GM12874 (cell line): ENCODE data around the gene REX1BD.

Source experiments
- TF ChIP-seq, protein P1 (sequence below): IDR thresholded peaks from 2 replicates; pipeline ENCODE4 v1.5.1; 2011; ENCODE audit warnings: low read depth, mild to moderate bottlenecking, control low read depth, low read length, moderate library complexity; ENCODE audit not compliant: insufficient read depth

The REX1BD gene

GRCh38 chr19:18603255-18603957 lies 14.8 kb downstream of the REX1BD start:
- TF ChIP-seq, protein P1, sequence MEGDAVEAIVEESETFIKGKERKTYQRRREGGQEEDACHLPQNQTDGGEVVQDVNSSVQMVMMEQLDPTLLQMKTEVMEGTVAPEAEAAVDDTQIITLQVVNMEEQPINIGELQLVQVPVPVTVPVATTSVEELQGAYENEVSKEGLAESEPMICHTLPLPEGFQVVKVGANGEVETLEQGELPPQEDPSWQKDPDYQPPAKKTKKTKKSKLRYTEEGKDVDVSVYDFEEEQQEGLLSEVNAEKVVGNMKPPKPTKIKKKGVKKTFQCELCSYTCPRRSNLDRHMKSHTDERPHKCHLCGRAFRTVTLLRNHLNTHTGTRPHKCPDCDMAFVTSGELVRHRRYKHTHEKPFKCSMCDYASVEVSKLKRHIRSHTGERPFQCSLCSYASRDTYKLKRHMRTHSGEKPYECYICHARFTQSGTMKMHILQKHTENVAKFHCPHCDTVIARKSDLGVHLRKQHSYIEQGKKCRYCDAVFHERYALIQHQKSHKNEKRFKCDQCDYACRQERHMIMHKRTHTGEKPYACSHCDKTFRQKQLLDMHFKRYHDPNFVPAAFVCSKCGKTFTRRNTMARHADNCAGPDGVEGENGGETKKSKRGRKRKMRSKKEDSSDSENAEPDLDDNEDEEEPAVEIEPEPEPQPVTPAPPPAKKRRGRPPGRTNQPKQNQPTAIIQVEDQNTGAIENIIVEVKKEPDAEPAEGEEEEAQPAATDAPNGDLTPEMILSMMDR: peak; percentile 27; the same call in 1 of the 2 replicates

GRCh38 chr19:18603958-18604819 lies 15.6 kb downstream of the REX1BD start:
- TF ChIP-seq, protein P1: no peak

DNA sequence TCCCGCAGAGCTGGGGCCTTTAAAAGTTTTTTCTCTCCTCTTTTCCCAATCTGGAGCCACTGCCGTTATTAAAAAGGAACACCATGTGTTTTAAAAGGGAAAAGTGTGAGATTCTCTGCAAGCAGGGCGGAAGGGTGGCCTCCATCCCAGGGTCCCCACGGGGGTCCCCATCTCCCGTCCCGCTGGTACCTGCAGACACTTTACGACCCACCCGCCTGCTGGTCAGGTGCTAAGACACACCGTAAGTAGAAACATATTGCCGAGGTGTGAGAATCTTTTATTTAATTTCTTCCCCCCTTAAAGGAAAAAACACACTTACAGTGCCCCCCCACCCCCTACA lies 16.2 kb downstream of the REX1BD start:
- TF ChIP-seq, protein P1: no peak

DNA sequence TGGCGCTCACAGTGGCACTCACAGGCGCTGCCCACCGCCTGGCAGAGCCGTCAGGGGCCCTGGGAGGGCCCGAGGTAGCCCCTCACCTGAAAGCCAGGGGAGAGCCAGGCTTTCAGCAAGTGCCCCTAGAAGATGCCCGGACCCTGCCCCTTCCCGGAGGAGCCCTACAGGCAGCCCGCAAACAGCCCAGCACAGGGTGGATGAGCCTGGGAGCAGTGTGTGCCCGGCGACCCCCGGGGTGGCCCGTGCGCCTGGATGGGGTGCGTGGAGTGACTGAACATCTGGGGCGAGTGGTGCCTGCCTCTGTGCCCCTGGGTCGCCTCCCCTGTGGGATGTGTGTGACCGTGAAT lies 16.6 kb downstream of the REX1BD start:
- TF ChIP-seq, protein P1: no peak

DNA sequence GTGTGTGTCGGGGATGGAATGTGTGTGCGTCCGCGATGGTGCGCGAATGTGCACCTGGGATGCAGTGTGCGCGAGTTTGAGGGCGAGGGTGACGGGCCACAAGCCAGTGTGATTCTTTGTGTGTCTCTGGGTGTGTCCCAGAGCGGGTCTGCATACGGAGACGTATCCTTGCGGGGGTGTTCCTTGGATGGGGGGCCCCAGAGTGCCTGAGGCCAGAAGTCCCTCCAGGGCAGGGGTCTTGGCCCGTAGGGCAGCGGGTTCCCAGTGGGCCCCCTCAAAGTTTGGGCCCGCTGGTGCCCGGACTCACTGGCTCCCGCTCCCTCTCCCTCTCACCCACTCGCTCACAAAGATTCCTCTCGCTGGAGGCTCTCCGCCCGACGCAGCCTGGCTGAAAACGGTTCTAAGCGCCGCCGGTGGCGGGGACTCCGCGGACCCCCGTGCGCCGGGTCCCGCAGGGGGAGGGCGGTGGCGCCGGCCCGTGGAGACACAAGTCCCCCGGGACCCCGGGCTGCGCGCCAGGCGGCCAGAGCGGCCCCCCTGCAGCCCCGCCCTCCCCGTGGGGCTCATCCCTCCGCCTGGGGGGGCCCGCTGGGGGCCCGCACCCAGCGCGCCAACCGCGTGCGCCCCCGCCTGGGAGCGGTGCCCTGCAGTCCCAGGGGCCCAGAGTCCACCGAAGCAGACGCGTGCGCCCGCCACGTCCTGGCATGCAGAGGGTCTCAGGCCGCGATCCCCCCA lies 17.1 kb downstream of the REX1BD start:
- TF ChIP-seq, protein P1: no peak

DNA sequence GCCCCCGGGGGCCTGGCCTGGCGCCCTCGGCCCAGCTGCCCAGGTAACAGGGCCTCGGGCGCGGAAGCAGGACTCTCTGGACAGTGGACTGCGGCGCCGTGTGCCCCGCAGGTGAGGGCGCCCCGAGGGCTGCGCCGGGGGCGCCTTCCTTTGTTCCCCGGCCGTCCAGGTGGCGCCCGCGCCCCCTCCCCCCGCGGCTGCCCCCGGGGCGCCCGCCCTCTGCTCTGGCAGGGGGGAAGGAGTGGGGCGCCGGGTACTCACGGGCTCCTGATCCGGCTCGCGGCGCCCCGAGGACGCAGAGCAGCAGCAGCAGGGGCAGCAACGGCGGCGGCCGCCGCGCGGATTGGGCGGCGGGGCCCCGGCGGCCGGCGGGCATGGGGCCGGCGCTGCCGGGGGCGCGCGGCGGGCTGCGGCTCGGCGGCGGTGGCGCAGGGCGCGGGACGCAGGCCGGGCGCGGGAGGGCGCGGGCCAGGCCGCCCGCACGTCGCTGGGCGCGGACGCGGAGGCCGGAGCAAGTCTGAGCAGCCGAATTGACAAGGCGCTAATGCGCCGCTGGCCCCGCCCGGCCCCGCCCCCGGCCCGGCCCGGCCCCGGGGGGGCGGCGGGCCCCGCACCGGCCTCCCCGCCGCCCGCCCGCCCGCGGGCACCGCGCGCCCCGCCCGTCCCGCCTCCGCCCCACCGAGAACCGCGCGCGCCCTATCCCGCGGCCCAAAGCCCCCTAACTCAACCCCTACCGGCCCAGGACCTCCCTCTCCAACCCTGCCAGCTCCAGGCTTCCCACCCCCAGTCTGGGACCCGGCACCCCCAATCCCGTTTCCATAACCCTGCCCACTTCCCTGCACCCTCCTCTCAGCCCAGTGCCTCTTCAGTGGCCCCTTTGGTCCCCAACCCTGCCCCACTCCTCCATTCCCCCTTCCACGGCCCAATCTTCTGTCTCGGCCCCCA lies 18.0 kb downstream of the REX1BD start, which contains the start of gene CRLF1:
Gene CRLF1, minus strand, starts transcription at position 519 of the 945 bp plus-strand sequence. Its CDS starts 143 bp downstream, at position 376.
- TF ChIP-seq, protein P1: no peak
